H1 (cell line): Measurements from ENCODE around the gene SHISAL1.

Source experiments
- ATF2 ChIP-seq: IDR thresholded peaks from 2 replicates; pipeline ENCODE4 v1.6.1; 2012; ENCODE audit warnings: low read length, inconsistent platforms
- CEBPB ChIP-seq: IDR thresholded peaks from 2 replicates; pipeline ENCODE4 v1.6.1; 2012; ENCODE audit warnings: low read depth, low read length
- MAFK ChIP-seq: IDR thresholded peaks from 2 replicates; pipeline ENCODE4 v1.6.1; 2012; ENCODE audit warnings: low read depth, mild to moderate bottlenecking, improper control_type of control experiment, low read length
- POLR2A ChIP-seq, 2 experiments: IDR thresholded peaks; 1 replicate in 1 of 2; 2 replicates in 1 of 2; pipeline ENCODE4 v1.6.1; 2011; ENCODE audit warnings: low read depth in 2 of 2, low read length in 2 of 2, mild to moderate bottlenecking in 2 of 2; ENCODE audit errors: control extremely low read depth in 1 of 2
- POLR2AphosphoS5 ChIP-seq: IDR thresholded peaks from 2 replicates; pipeline ENCODE4 v1.6.1; 2011; ENCODE audit warnings: low read depth, low read length
- RFX5 ChIP-seq: IDR thresholded peaks from 2 replicates; pipeline ENCODE4 v1.6.1; 2011; ENCODE audit warnings: low read depth, low read length, improper control_type of control experiment, borderline replicate concordance
- SUZ12 ChIP-seq: fragments of 200-600 bp; sonication (generic); IDR thresholded peaks from 2 replicates; pipeline ENCODE4 v1.6.1; 2012; ENCODE audit warnings: mild to moderate bottlenecking, inconsistent platforms, low read length, moderate library complexity, mixed read lengths
- TAF1 ChIP-seq: IDR thresholded peaks from 2 replicates; pipeline ENCODE4 v1.6.1; 2011; ENCODE audit warnings: mild to moderate bottlenecking, low read depth, low read length
- TCF12 ChIP-seq: IDR thresholded peaks from 2 replicates; pipeline ENCODE4 v1.6.1; 2011; ENCODE audit warnings: low read depth, mild to moderate bottlenecking, low read length
- TF ChIP-seq, protein P1 (sequence below), 3 experiments: IDR thresholded peaks; 1 replicate in 2 of 3; 2 replicates in 1 of 3; pipeline versions ENCODE4 v1.5.1 to v1.6.1; 2011; ENCODE audit warnings: low read length in 3 of 3, mild to moderate bottlenecking in 3 of 3, inconsistent platforms in 2 of 3, low read depth in 1 of 3, moderate library complexity in 1 of 3; ENCODE audit not compliant: insufficient read depth in 1 of 3; ENCODE audit errors: control extremely low read depth in 1 of 3

DNA sequence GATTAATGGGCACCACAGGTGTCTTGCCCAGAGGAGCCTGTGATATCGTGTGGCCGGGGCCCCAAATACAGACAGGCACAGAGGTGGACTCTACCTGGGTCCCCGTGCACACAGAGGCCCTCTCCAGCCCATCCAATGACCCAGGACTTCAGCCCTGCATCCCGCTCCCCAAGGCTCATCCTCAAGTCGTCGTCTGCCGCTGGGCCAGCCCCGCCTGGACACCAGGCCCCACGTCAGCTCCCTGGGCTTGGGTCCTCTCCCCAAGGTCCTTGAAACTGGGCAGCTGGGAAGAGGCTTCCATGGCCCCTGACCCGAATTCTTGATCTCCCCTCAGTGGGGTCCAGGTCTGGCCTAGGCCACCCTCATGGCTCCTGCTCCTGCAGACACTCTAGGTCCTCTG, 20.2 kb downstream of the SHISAL1 start:
- TF ChIP-seq POLR2A (IDR thresholded peaks at IDR 0.05; ENCODE audit: control extremely low read depth in 1 of 2, low read depth in 2 of 2, low read length in 2 of 2) (no peak), RFX5 (no peak), CEBPB (no peak), POLR2AphosphoS5 (no peak), MAFK (no peak), TAF1 (no peak), TCF12 (no peak), SUZ12 (no peak), ATF2 (no peak)
- TF ChIP-seq, protein P1, sequence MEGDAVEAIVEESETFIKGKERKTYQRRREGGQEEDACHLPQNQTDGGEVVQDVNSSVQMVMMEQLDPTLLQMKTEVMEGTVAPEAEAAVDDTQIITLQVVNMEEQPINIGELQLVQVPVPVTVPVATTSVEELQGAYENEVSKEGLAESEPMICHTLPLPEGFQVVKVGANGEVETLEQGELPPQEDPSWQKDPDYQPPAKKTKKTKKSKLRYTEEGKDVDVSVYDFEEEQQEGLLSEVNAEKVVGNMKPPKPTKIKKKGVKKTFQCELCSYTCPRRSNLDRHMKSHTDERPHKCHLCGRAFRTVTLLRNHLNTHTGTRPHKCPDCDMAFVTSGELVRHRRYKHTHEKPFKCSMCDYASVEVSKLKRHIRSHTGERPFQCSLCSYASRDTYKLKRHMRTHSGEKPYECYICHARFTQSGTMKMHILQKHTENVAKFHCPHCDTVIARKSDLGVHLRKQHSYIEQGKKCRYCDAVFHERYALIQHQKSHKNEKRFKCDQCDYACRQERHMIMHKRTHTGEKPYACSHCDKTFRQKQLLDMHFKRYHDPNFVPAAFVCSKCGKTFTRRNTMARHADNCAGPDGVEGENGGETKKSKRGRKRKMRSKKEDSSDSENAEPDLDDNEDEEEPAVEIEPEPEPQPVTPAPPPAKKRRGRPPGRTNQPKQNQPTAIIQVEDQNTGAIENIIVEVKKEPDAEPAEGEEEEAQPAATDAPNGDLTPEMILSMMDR (IDR thresholded peaks at IDR 0.05; ENCODE audit: control extremely low read depth in 1 of 3, insufficient read depth in 1 of 3, low read depth in 1 of 3, low read length in 3 of 3): no peak
